Panc1 (cell line): Measurements from ENCODE around the gene UPK3BL1. TPM values are rescaled to one million over a fixed set of nuclear protein-coding genes. Genes with fewer than 3 reads are reported as not detected.
A peak's percentile ranks its signal among the peaks of the same experiment; 100 is the strongest.
"Not testable (repeated sequence)": the region's sequence is repeated elsewhere in the genome, so short reads cannot be mapped to it uniquely, and the experiment has no call there.

Source experiments
- ATAC-seq: fragments of 200-7000 bp; cut with Tn5 transposase; 2 replicates; pipeline ENCODE4 v1.9.1; 2020; ENCODE audit warnings: mild to moderate bottlenecking, moderate library complexity
- BruUV-seq: library from RNA; stranded (reverse); fragments of 400-500 nt; replicated peaks from 2 replicates; lab custom pipeline; 2021; lab: Mats Ljungman, UMichigan
- CTCF ChIA-PET: fragments of 300-600 bp; sonication (Branson Sonifier 250); formaldehyde crosslinking; loops from one replicate; lab custom pipeline; 2022; ENCODE audit warnings: antibody characterized with exemption; lab: Charles Lee
- POLR2A ChIA-PET: fragments of 300-600 bp; sonication (Branson Sonifier 250); formaldehyde crosslinking; loops from one replicate; lab custom pipeline; 2022; ENCODE audit warnings: antibody characterized with exemption; lab: Charles Lee
- DNase-seq: peaks from one replicate; pipeline ENCODE4 v3.0.0-alpha.2; 2010; ENCODE audit warnings: low read depth, low spot score
- H3K27ac ChIP-seq: 2 replicates; pipeline ENCODE4 v1.5.1; 2011; ENCODE audit warnings: mild to moderate bottlenecking, low read length, inconsistent platforms
- H3K27me3 ChIP-seq: fragments of 200-500 bp; sonication (Bioruptor generic); 2 replicates; pipeline ENCODE4 v1.6.0; 2014; ENCODE audit warnings: low read length, inconsistent platforms; ENCODE audit not compliant: control insufficient read depth, insufficient read depth
- H3K36me3 ChIP-seq: fragments of 200-500 bp; sonication (Bioruptor generic); 2 replicates; pipeline ENCODE4 v1.5.1; 2014; ENCODE audit warnings: inconsistent platforms, mild to moderate bottlenecking, low read length, moderate library complexity; ENCODE audit not compliant: control insufficient read depth, insufficient read depth
- H3K4me1 ChIP-seq: 2 replicates; pipeline ENCODE4 v1.5.1; 2011; ENCODE audit warnings: inconsistent platforms, mild to moderate bottlenecking, low read length, moderate library complexity; ENCODE audit not compliant: control insufficient read depth, insufficient read depth
- H3K4me3 ChIP-seq, 2 experiments: 2 replicates each; pipeline ENCODE4 v1.5.1; 2011 to 2012; ENCODE audit warnings: low read depth in 2 of 2, low read length in 2 of 2, mild to moderate bottlenecking in 2 of 2, inconsistent platforms in 1 of 2, moderate library complexity in 1 of 2
- H3K9me3 ChIP-seq: fragments of 200-500 bp; sonication (Bioruptor generic); 2 replicates; pipeline ENCODE4 v1.5.1; 2014; ENCODE audit warnings: low read depth, mild to moderate bottlenecking, inconsistent platforms, low read length, moderate library complexity; ENCODE audit not compliant: control insufficient read depth, insufficient read depth
- in situ Hi-C: cut with HindIII; loops from 2 replicates; pipeline ENCODE4 v1.10.0; 2016; ENCODE audit warnings: low sequenced_read_pairs, low pct_unique_long_range_greater_than_20kb
- intact Hi-C: fragments of 100-400 bp; cut with micrococcal nuclease; formaldehyde crosslinking; loops from one replicate; pipeline ENCODE4 v1.10.0; 2022; ENCODE audit not compliant: unreplicated experiment
- total RNA-seq: library from RNA; stranded (reverse); gene quantifications from one replicate; pipeline ENCODE4 v1.2.1, GENCODE V29; 2021; ENCODE audit not compliant: unreplicated experiment
- TF ChIP-seq, protein P1 (sequence below): fragments of 450-650 bp; IDR thresholded peaks from 2 replicates; pipeline ENCODE4 v1.5.1; 2017; ENCODE audit warnings: mild to moderate bottlenecking

Gene UPK3BL1
- total RNA-seq, 1 experiment from 2014 or later: 23.1 TPM

DNA sequence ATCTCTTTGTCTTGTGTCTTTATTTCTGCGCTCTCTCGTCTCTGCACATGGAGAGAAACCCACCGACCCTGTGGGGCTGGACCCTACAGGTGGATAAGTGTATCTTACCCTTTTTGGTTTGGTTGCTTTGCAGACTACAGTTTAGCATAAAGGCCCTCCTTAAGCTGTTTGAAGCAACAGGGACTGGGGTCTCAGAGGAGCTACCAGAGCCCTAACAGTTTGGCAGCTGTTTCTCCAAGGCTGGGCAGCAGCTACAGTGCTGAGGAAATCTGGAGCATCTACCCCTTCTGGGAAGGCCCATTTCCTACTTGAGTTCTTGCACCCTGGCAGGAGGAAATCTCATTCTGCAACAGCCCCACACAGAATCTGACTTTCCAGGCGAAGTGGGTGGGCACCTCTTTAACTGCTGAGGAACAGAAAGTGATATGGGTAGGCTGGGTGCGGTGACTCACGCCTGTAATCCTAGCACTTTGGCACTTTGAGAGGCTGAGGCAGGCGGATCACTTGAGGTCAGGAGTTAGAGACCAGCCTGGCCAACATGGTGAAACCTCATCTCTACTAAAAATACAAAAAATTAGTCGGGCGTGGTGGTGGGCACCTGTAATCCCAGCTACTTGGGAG lies 31.0 kb upstream of the UPK3BL1 start:
- DNase-seq, ATAC-seq, in situ Hi-C loops, H3K4me3 ChIP-seq, H3K27ac ChIP-seq, CTCF ChIA-PET, intact Hi-C loops, H3K36me3 ChIP-seq, POLR2A ChIA-PET, H3K27me3 ChIP-seq, BruUV-seq, H3K4me1 ChIP-seq, H3K9me3 ChIP-seq: not testable (repeated sequence)

DNA sequence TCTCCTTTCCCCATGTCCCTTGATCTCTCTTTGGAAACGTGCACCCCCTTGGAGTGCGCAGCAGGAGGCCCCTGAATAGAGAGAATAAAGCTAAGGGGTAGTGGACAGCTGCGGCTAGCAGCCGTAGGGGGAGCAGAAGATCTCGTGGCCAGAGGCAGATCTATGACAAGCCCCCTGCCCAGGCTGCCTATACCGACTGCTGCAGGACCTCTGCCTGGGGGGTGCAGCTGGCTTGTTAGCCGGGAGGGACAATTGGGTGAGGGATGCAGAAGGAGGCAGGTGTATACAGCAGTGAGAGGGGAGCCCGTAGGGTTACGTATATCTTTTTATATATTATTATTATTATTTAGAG lies 29.3 kb upstream of the UPK3BL1 start:
- not testable (repeated sequence) for H3K27ac ChIP-seq

DNA sequence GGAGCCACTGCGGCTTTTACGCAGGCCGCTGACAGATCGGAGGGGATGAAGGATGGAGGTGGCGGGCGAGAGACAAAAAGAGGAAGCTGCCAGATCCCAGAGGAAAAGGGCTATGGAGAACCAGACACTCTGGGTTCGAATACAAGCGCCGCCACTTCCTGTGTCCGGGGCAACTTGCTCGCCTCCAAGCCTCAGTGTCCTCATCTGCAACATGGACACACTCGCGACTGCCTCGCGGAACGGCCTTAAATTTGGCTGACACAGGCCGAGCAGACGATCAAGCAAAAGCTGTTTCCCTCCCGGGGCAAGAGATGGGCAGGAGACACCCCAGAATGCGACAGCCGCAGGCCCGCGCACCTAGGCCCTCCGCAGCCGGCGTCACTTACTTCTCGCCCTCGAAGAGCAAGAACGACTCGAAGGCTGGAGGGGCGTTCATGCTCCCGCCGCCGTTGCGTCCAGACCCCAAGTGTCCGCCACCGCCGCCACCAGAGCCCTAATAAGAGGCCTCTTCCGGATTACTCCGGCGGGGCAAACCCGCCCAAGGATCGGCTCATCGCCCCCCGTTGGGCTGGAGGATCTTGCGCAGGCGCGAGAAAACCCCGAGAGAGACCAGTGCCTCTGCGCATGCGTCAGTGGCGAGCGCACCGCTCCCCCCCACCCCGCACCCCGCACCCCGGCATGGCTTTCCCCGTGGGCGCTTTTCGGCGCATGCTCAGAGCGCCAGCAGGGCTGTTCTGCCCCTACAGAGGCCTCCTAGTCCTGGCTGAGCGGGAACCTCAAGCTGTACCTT lies 28.8 kb upstream of the UPK3BL1 start, which contains the start of gene POLR2J2:
POLR2J2 (minus strand) TSS at position 498 of the 790 bp plus-strand sequence; CDS start at position 436, 62 bp downstream.
- DNase-seq: peak; percentile 56
- CTCF ChIA-PET: interaction anchor here (0.6 kb wide), 1 partner anchor 192 kb away, joined by 3 read pairs; no protein-coding TSS in a partner anchor
- POLR2A ChIA-PET: not testable (repeated sequence)

More for the DNA sequence above, 29.3 kb upstream of the UPK3BL1 start:
- H3K4me1 ChIP-seq, intact Hi-C loops, H3K36me3 ChIP-seq, H3K9me3 ChIP-seq, POLR2A ChIA-PET, H3K27me3 ChIP-seq, in situ Hi-C loops, BruUV-seq, DNase-seq, H3K4me3 ChIP-seq: not testable (repeated sequence)
- ATAC-seq: peak; percentile 60
- CTCF ChIA-PET: interaction anchor here (0.6 kb wide), 1 partner anchor 192 kb away, joined by 3 read pairs; no protein-coding TSS in a partner anchor

DNA sequence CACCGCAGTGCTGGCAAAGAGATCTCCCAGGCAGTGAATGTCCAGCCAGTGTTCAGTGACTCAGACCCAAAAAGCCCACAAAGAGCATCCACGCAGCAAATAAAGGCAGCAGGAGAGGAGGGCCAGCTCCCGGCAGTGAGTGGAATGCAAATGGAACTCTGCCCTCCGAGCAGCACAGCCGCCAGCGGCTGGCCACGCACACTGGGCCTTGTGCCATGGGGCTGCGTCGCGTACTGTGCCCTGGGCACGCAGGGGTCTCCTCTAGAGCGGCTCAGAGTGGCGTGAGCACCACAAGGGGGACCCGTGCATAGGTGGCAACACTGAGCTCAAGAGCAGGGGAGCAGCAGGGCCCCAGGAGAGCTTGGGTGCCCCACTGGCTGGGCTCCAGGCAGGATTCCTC lies 24.9 kb upstream of the UPK3BL1 start:
- in situ Hi-C loops, H3K4me3 ChIP-seq, CTCF ChIA-PET, H3K27me3 ChIP-seq, BruUV-seq, H3K9me3 ChIP-seq, DNase-seq, H3K4me1 ChIP-seq, POLR2A ChIA-PET, H3K27ac ChIP-seq, H3K36me3 ChIP-seq, ATAC-seq, intact Hi-C loops: not testable (repeated sequence)

More for the DNA sequence above, 28.8 kb upstream of the UPK3BL1 start, which contains the start of gene POLR2J2:
- TF ChIP-seq, protein P1, sequence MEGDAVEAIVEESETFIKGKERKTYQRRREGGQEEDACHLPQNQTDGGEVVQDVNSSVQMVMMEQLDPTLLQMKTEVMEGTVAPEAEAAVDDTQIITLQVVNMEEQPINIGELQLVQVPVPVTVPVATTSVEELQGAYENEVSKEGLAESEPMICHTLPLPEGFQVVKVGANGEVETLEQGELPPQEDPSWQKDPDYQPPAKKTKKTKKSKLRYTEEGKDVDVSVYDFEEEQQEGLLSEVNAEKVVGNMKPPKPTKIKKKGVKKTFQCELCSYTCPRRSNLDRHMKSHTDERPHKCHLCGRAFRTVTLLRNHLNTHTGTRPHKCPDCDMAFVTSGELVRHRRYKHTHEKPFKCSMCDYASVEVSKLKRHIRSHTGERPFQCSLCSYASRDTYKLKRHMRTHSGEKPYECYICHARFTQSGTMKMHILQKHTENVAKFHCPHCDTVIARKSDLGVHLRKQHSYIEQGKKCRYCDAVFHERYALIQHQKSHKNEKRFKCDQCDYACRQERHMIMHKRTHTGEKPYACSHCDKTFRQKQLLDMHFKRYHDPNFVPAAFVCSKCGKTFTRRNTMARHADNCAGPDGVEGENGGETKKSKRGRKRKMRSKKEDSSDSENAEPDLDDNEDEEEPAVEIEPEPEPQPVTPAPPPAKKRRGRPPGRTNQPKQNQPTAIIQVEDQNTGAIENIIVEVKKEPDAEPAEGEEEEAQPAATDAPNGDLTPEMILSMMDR: peak; percentile 53
- H3K27ac ChIP-seq, H3K4me1 ChIP-seq, H3K27me3 ChIP-seq, intact Hi-C loops, H3K9me3 ChIP-seq, in situ Hi-C loops, H3K36me3 ChIP-seq, BruUV-seq: not testable (repeated sequence)
- H3K4me3 ChIP-seq: peak within 1 kb of the TSS; percentile 37 to 46
- ATAC-seq: peak; percentile 92

DNA sequence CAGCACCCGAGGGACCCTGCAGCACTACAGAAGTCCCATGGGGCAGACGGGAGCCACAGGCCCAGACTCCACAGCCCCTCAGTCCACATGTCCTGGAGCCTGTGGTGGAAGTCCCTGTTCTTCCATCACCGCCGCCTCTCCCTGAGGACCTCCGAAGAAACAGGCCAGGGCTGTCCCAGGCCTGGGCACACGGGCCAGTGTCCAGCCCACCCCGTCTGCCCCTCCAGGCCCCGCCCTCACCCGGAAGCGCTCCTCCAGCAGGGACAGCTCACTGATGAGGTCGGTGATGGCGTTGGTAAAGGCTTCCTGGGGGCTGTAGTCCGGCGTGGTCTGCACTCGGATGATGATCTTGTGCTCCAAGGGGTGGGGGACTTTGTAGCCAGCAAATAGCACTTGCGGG lies 24.3 kb upstream of the UPK3BL1 start:
- CTCF ChIA-PET, H3K27me3 ChIP-seq, H3K27ac ChIP-seq, POLR2A ChIA-PET, intact Hi-C loops, H3K4me1 ChIP-seq, BruUV-seq, H3K36me3 ChIP-seq, H3K4me3 ChIP-seq, DNase-seq, H3K9me3 ChIP-seq, in situ Hi-C loops, ATAC-seq: not testable (repeated sequence)

DNA sequence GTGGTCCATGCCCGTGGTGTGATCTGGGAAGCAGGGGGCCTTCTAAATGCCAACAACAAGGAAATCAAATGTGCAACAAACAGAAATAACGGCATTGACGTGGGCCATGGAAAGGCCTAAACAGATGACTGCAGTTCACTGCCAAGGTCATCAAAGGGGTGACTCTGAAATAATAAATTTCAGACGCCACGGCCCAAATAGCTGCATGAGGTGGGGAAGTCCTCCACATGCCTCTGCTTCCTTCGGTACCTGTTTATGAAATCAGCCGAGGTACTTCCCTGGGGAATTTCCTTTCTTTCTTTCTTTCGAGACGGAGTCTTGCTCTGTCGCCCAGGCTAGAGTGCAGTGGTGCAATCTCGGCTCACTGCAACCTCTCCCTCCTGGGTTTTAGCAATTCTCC lies 22.2 kb upstream of the UPK3BL1 start:
- intact Hi-C loops, DNase-seq: not testable (repeated sequence)

More for the DNA sequence above, 22.2 kb upstream of the UPK3BL1 start:
- H3K4me3 ChIP-seq, ATAC-seq, H3K36me3 ChIP-seq, POLR2A ChIA-PET, in situ Hi-C loops, H3K4me1 ChIP-seq, CTCF ChIA-PET, BruUV-seq, H3K27me3 ChIP-seq, H3K27ac ChIP-seq, H3K9me3 ChIP-seq: not testable (repeated sequence)
